Measurements from ENCODE around the gene LRRC26.

- TF ChIP-seq SOX15 (CRISPR knock-in tag; IDR thresholded peaks at IDR 0.05) (no peak), FOXP4 (CRISPR knock-in tag; IDR thresholded peaks at IDR 0.05) (no peak), CTCF (IDR thresholded peaks at IDR 0.05) (no peak), CBFB (CRISPR knock-in tag; IDR thresholded peaks at IDR 0.05; ENCODE audit: low read depth) (no peak), NFYB (CRISPR knock-in tag; conservative IDR thresholded peaks at IDR 0.05; ENCODE audit: low read depth) (no peak), NR3C1 (CRISPR knock-in tag; conservative IDR thresholded peaks at IDR 0.05; ENCODE audit: low read depth) (no peak), RELA (CRISPR knock-in tag; IDR thresholded peaks at IDR 0.05; ENCODE audit: borderline replicate concordance) (no peak)
- TF ChIP-seq, protein P1, sequence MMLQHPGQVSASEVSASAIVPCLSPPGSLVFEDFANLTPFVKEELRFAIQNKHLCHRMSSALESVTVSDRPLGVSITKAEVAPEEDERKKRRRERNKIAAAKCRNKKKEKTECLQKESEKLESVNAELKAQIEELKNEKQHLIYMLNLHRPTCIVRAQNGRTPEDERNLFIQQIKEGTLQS (CRISPR knock-in tag; conservative IDR thresholded peaks at IDR 0.05): no peak
Measured at GRCh38 chr9:137126786-137127185, 43.1 kb downstream of the LRRC26 start.
